Ectodermal cell (in vitro differentiated cells): ENCODE data around the gene SSBP1.
"Not testable (repeated sequence)": the region's sequence is repeated elsewhere in the genome, so short reads cannot be mapped to it uniquely, and the experiment has no call there.

Experiments
- H3K27ac ChIP-seq: 2 replicates; pipeline ENCODE4 v1.7.0; 2013; ENCODE audit warnings: mild to moderate bottlenecking, low read depth, low read length; ENCODE audit not compliant: insufficient read depth, poor library complexity, severe bottlenecking
- H3K27me3 ChIP-seq: 2 replicates; pipeline ENCODE4 v1.7.0; 2013; ENCODE audit warnings: mild to moderate bottlenecking, low read length; ENCODE audit not compliant: insufficient read depth, control insufficient read depth, poor library complexity, severe bottlenecking
- H3K36me3 ChIP-seq: one replicate; pipeline ENCODE4 v1.7.0; 2013; ENCODE audit warnings: low read length; ENCODE audit not compliant: control insufficient read depth, insufficient read depth
- H3K4me1 ChIP-seq: one replicate; pipeline ENCODE4 v1.7.0; 2013; ENCODE audit warnings: low read length; ENCODE audit not compliant: control insufficient read depth, insufficient read depth
- H3K4me3 ChIP-seq: 2 replicates; pipeline ENCODE4 v1.7.0; 2013; ENCODE audit warnings: low read depth, low read length, control low read depth; ENCODE audit not compliant: insufficient read depth
- H3K9me3 ChIP-seq: 2 replicates; pipeline ENCODE4 v1.7.0; 2013; ENCODE audit warnings: mild to moderate bottlenecking, low read length, moderate library complexity; ENCODE audit not compliant: control insufficient read depth
- WGBS, 2 experiments: methylation state at CpG; one replicate each; pipeline ENCODE4 v1.1.7; 2013; ENCODE audit warnings: missing lambda C conversion rate in 2 of 2; 5-methylcytosine and 5-hydroxymethylcytosine counted together

The SSBP1 gene

DNA sequence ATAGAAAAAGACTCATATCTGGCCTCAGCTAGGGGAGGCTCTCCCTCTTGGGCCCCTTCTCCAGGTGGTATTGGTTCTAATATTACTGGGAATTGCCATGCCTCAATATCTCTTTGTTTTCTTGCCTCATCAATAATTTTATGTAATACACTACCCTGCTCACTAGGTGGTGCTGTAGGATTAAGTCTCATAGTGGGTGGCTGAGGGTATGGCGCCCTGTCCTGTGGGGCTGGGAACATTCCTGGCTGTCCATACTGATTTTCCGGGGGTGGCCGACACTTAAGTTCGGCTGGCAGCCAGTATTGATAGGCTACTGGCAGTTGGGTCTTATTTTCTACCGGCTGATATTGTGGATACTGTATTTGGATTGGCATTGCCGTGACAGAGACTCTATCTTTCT is 16.8 kb downstream of the SSBP1 start:
- Histone ChIP-seq H3K9me3 (no peaks in the 10 kb centered on the region), H3K27me3 (no peaks in the 10 kb centered on the region), H3K4me3 (no peak overlapping the region), H3K4me1 (no peaks in the 10 kb centered on the region), H3K36me3 (peaks cover 57% of the 10 kb centered on the region), H3K27ac (no peak overlapping the region)
- 94 to 97% methylated on average over 5 of the region's 6 CpGs for WGBS, 2 experiments

DNA sequence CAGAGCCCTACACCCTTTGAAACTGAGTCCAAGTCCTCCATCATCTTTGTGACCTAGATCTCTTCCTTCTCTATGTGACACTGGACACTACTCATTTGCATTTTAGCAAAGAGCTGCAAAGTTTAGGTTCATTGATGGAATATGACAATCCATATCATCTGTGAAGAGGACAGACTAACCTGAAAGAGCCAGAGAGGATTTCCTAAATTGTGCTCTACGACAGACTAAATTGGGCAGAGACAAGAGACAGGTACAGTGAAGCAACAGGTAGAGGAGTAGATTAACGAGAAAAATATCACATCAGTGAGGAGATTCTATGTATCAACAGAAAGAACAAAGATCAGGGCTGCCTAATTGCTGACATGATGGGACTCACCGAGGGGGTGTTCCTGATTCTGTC is 25.6 kb downstream of the SSBP1 start, which contains the start of gene TAS2R3:
Gene TAS2R3 (plus strand): TSS at position 301 of the 400 bp plus-strand sequence. CDS start 62 bp downstream, at position 363.
- no peaks in the 10 kb centered on the region for H3K4me1 ChIP-seq
- no peak within 1 kb of the TSS for H3K4me3 ChIP-seq
- peaks cover 7% of the 10 kb centered on the region for H3K36me3 ChIP-seq
- 92 to 95% methylated on average over 3 of the region's 3 CpGs for WGBS, 2 experiments
- no peak within 1 kb of the TSS for H3K27ac ChIP-seq
- H3K9me3 ChIP-seq, result no peaks in the 10 kb centered on the region
- H3K27me3 ChIP-seq, result no peaks in the 10 kb centered on the region

DNA sequence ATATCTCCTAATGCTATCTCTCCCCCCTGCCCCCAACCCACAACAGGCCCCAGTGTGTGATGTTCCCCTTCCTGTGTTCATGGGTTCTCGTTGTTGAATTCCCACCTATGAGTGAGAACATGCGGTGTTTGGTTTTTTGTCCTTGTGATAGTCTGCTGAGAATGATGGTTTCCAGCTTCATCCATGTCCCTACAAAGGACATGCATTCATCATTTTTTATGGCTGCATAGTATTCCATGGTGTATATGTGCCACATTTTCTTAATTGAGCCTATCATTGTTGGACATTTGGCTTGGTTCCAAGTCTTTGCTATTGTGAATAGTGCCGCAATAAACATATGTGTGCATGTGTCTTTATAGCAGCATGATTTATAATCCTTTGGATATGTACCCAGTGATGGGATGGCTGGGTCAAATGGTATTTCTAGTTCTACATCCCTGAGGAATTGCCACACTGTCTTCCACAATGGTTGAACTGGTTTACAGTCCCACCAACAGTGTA is 32.0 kb downstream of the SSBP1 start:
- not testable (repeated sequence) for H3K4me3 ChIP-seq, H3K27ac ChIP-seq, H3K4me1 ChIP-seq, H3K27me3 ChIP-seq, H3K9me3 ChIP-seq, H3K36me3 ChIP-seq
- WGBS, 2 experiments, result 94 to 98% methylated on average over 2 of the region's 3 CpGs

DNA sequence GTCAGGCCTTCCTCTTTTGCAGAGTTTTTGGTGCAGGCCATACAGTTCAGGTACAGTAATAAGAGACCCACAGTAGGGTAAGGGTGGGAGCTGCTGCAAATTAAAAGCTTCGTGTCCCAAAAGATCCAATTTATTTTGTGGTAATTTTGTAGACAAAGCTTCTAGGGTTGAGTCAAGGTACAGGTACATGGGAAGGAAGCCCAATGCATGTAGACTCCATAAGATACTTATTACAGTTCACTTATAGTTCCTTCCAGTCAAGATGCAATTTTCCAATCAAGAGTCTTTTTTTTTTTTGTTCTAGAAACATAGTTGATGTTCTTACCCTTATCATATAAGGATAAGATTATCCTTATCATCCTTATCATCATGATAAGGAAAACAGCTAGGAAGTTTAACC is 38.2 kb downstream of the SSBP1 start, which contains the start of gene TAS2R4:
Gene TAS2R4 (plus strand): TSS at position 301 of the 400 bp plus-strand sequence. CDS start 1,815 bp downstream, outside the sequence.
- Histone ChIP-seq H3K9me3 (no peaks in the 10 kb centered on the region), H3K27me3 (no peaks in the 10 kb centered on the region), H3K27ac (no peak within 1 kb of the TSS), H3K36me3 (peaks cover 15% of the 10 kb centered on the region), H3K4me1 (no peaks in the 10 kb centered on the region), H3K4me3 (no peak within 1 kb of the TSS)
- 84 to 94% methylated on average over 1 of the region's 1 CpG for WGBS, 2 experiments

DNA sequence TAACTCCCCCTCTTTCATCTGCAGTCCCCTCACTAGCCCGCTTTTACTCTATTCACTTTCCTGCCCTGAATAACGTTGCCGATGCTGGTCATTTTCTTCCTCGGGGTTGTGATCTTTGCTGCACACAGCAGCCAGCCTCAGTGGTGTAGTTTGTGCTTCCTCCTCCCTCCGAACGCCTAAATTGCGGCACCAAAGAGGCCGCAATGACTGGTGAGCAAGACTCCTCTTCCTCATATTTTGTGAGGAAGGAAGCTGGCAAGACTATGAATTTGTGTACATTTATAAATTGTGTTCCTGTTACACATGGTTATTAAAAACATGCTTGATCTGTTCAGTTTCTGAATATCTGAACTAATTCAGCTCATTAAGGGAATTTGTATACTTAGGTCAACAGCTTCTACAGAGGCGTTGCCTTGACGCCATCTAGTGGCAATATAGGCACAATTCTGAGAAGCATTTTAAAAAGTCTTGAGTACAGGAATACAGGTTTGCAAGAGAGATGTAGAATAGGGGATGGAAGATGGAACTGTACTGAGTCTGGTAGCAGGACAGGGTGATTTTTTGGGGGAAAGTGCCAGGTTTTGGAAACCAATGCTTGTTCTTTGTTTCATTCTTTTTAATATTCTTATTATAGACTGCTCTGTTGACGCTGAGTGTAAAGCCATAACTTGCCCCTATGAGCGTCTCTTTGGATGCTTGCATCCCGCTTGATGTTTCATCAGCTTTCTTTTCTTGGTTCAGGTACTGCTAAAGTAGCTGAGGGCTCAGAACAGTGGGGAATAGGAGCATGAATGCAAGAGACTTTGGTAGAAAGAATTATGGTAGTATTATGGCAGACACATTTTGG is 47.8 kb downstream of the SSBP1 start:
- 84 to 85% methylated on average over 13 of the region's 13 CpGs for WGBS, 2 experiments
- H3K4me3 ChIP-seq, result no peak overlapping the region
- no peak overlapping the region for H3K27ac ChIP-seq
- H3K9me3 ChIP-seq, result no peaks in the 10 kb centered on the region
- H3K4me1 ChIP-seq, result no peaks in the 10 kb centered on the region
- H3K36me3 ChIP-seq, result peaks cover 5% of the 10 kb centered on the region
- H3K27me3 ChIP-seq, result no peaks in the 10 kb centered on the region

DNA sequence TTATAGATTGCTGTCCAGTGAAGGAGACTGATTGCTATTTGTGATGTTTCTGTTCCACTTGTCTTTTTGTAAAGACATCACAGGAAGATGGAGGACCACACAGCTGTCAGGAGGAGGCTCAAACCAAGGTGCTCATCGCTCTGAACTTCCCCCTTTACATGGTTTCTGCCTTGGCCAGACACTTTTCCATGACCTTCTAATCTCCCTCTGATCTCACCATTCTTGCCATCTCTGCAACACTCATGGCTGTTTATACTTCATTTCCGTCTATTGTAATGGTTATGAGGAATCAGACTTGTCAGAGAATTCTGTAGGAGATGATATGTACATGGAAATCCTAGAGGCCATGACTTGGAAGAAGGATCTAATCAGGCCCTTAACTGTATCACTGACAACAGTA is 50.1 kb downstream of the SSBP1 start:
- Histone ChIP-seq H3K4me1 (no peaks in the 10 kb centered on the region), H3K9me3 (no peaks in the 10 kb centered on the region), H3K36me3 (peaks cover 5% of the 10 kb centered on the region), H3K4me3 (no peak overlapping the region), H3K27me3 (no peaks in the 10 kb centered on the region), H3K27ac (no peak overlapping the region)
- WGBS, 2 experiments, result 94 to 95% methylated on average over 2 of the region's 2 CpGs

DNA sequence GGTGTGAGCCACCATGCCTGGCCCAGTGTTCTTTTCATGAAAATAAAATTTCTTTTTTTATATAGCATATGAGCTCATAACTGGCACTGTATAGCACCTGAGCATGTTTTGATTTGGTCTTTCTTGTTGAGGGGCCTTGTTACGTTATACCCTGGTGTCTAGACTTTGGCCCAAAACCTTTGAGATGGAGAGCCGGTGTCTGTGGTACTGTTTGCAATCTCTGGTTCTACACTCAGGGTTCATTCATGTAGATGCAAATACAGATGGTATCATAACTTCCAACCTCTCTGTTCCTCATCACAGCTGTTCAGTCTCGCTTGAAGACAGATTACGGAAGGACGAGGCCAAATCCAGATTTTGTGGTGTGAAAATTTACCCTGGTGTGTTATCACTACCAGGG is 51.8 kb downstream of the SSBP1 start, which contains the start of gene TAS2R5:
Gene TAS2R5 (plus strand): TSS at position 301 of the 400 bp plus-strand sequence. CDS start 145 bp downstream, outside the sequence.
- Histone ChIP-seq H3K4me1 (no peaks in the 10 kb centered on the region), H3K27me3 (no peaks in the 10 kb centered on the region), H3K4me3 (no peak within 1 kb of the TSS), H3K36me3 (peaks cover 5% of the 10 kb centered on the region), H3K9me3 (no peaks in the 10 kb centered on the region), H3K27ac (no peak within 1 kb of the TSS)
- 96% methylated on average over 5 of the region's 5 CpGs for WGBS, 2 experiments

DNA sequence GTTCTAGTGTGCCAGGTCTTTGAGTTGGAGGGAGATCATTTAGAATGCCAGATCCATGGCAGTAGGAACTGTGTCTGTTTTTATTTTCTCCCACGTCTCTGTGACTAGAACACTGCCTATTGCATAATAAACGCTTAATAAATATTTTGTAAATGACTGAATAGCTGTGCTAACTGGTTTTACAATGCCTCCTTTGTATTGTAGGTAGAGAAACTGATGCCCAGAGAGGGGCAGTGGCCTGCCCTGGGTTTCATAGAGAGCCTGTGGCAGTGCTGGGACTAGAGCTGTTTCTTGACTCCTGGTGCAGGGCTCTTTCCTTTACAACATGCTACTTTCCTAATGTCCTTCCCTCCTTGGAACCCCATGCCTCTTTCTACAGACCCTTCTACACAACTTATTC is 54.4 kb downstream of the SSBP1 start:
- H3K9me3 ChIP-seq, result no peaks in the 10 kb centered on the region
- no peak overlapping the region for H3K4me3 ChIP-seq
- no peak overlapping the region for H3K27ac ChIP-seq
- peaks cover 2% of the 10 kb centered on the region for H3K36me3 ChIP-seq
- 91 to 100% methylated on average over 2 of the region's 2 CpGs for WGBS, 2 experiments
- H3K27me3 ChIP-seq, result no peaks in the 10 kb centered on the region
- H3K4me1 ChIP-seq, result no peaks in the 10 kb centered on the region
